SK-N-SH (cell line): ENCODE data around the gene TPP1. TPM values are rescaled to one million over a fixed set of nuclear protein-coding genes. Genes with fewer than 3 reads are reported as not detected.

Source experiments
- CTCF ChIA-PET: fragments of 300-600, 350-600 bp; formaldehyde crosslinking; extraction: SDS; loops from one replicate; lab custom pipeline; 2021; lab: Yijun Ruan, JAX
- POLR2A ChIA-PET: fragments of 350-600 bp; sonication (Branson Sonifier 250); formaldehyde crosslinking; extraction: SDS; loops from one replicate; lab custom pipeline; 2020; ENCODE audit warnings: antibody characterized with exemption, inconsistent platforms; lab: Yijun Ruan, JAX
- DNase-seq: peaks from one replicate; pipeline ENCODE4 v3.0.0; 2012
- H2AFZ ChIP-seq: fragments of 200-600 bp; sonication (generic); 2 replicates; pipeline ENCODE4 v1.8.1; 2016; ENCODE audit warnings: antibody characterized with exemption, mild to moderate bottlenecking, low read depth
- H3F3A ChIP-seq: fragments of 200-600 bp; sonication (generic); replicated peaks from 2 replicates; pipeline ENCODE3; 2016; ENCODE audit warnings: antibody characterized with exemption, mild to moderate bottlenecking; ENCODE audit not compliant: insufficient read depth
- H3K27ac ChIP-seq, 2 experiments: fragments of 200-500 bp in 1 of 2; fragments of 200-600 bp in 1 of 2; sonication (Bioruptor generic) in 1 of 2; sonication (generic), shearing (Covaris generic) in 1 of 2; 2 replicates each; pipeline versions ENCODE4 v1.5.1 to v1.6.1; 2014 to 2016; ENCODE audit warnings: low read depth in 2 of 2, inconsistent platforms in 1 of 2, low read length in 1 of 2, mild to moderate bottlenecking in 1 of 2, mixed read lengths in 1 of 2
- H3K27me3 ChIP-seq: fragments of 200-600 bp; sonication (generic), shearing (Covaris generic); 2 replicates; pipeline ENCODE4 v1.6.1; 2016; ENCODE audit warnings: mixed run types; ENCODE audit not compliant: insufficient read depth
- H3K36me3 ChIP-seq, 2 experiments: fragments of 200-500 bp in 1 of 2; fragments of 200-600 bp in 1 of 2; sonication (Bioruptor generic) in 1 of 2; sonication (generic) in 1 of 2; replicated peaks in 1 of 2; 2 replicates each; pipeline versions ENCODE3 to v1.5.1; 2014 to 2016; ENCODE audit warnings: low read length in 1 of 2, mild to moderate bottlenecking in 1 of 2; ENCODE audit not compliant: insufficient read depth in 2 of 2, control insufficient read depth in 1 of 2
- H3K4me1 ChIP-seq, 2 experiments: fragments of 200-500 bp in 1 of 2; fragments of 200-600 bp in 1 of 2; sonication (Bioruptor generic) in 1 of 2; sonication (generic), shearing (Covaris generic) in 1 of 2; 2 replicates each; pipeline versions ENCODE4 v1.5.1 to v1.6.1; 2014 to 2016; ENCODE audit warnings: low read depth in 1 of 2, low read length in 1 of 2, mixed run types in 1 of 2; ENCODE audit not compliant: insufficient read depth in 2 of 2, control insufficient read depth in 1 of 2
- H3K4me2 ChIP-seq: fragments of 200-600 bp; sonication (generic), shearing (Covaris generic); 2 replicates; pipeline ENCODE4 v1.6.1; 2017; ENCODE audit warnings: mixed run types
- H3K4me3 ChIP-seq, 2 experiments: fragments of 200-500 bp in 1 of 2; fragments of 200-600 bp in 1 of 2; sonication (Bioruptor generic) in 1 of 2; sonication (generic), shearing (Covaris generic) in 1 of 2; 2 replicates each; pipeline versions ENCODE4 v1.5.1 to v1.8.1; 2014 to 2016; ENCODE audit warnings: low read depth in 2 of 2, inconsistent platforms in 1 of 2, low read length in 1 of 2, mild to moderate bottlenecking in 1 of 2, mixed read lengths in 1 of 2, moderate library complexity in 1 of 2
- H3K79me2 ChIP-seq: fragments of 200-600 bp; sonication (generic); 2 replicates; pipeline ENCODE4 v1.8.1; 2017; ENCODE audit warnings: mild to moderate bottlenecking; ENCODE audit not compliant: insufficient read depth
- H3K9ac ChIP-seq: fragments of 200-600 bp; sonication (generic); 2 replicates; pipeline ENCODE4 v1.6.1; 2017; ENCODE audit warnings: mixed run types
- H3K9me2 ChIP-seq: fragments of 200-600 bp; sonication (generic); 2 replicates; pipeline ENCODE4 v1.6.1; 2017; ENCODE audit warnings: mixed run types
- H3K9me3 ChIP-seq: fragments of 200-600 bp; sonication (generic); 2 replicates; pipeline ENCODE4 v1.6.1; 2017; ENCODE audit warnings: mixed run types, mild to moderate bottlenecking, moderate library complexity
- H4K20me1 ChIP-seq: fragments of 200-600 bp; sonication (generic); 2 replicates; pipeline ENCODE4 v1.6.1; 2017; ENCODE audit warnings: mild to moderate bottlenecking, mixed run types; ENCODE audit not compliant: insufficient read depth
- CHD2 ChIP-seq: fragments of 150-350 bp; IDR thresholded peaks from 2 replicates; pipeline ENCODE4 v1.6.1; 2018; ENCODE audit warnings: low read length; ENCODE audit not compliant: partially characterized antibody
- EP300 ChIP-seq, 2 experiments: IDR thresholded peaks; 2 replicates each; pipeline versions ENCODE4 v1.4.0 to v1.6.1; 2012; ENCODE audit warnings: borderline replicate concordance in 1 of 2, low read depth in 1 of 2, low read length in 1 of 2
- EZH2phosphoT487 ChIP-seq: fragments of 200-600 bp; sonication (generic); IDR thresholded peaks from 2 replicates; pipeline ENCODE4 v1.6.1; 2017; ENCODE audit warnings: low read depth, mixed run types, mild to moderate bottlenecking, antibody characterized with exemption, moderate library complexity, borderline replicate concordance
- FOXJ3 ChIP-seq: sonication (generic); formaldehyde crosslinking; IDR thresholded peaks from 2 replicates; pipeline ENCODE4 v1.5.1; 2020; ENCODE audit warnings: mild to moderate bottlenecking, missing genetic modification reagents
- GATA2 ChIP-seq: sonication (generic); formaldehyde crosslinking; IDR thresholded peaks from 2 replicates; pipeline ENCODE4 v1.5.0; 2020; ENCODE audit warnings: mild to moderate bottlenecking, missing genetic modification reagents
- POLR2AphosphoS5 ChIP-seq: IDR thresholded peaks from 2 replicates; pipeline ENCODE4 v1.6.1; 2012; ENCODE audit warnings: low read depth, low read length
- RAD21 ChIP-seq: IDR thresholded peaks from 2 replicates; pipeline ENCODE4 v1.6.1; 2012; ENCODE audit warnings: mild to moderate bottlenecking, low read length
- RCOR1 ChIP-seq: fragments of 150-350 bp; IDR thresholded peaks from 2 replicates; pipeline ENCODE4 v1.6.1; 2017; ENCODE audit warnings: antibody characterized with exemption, low read length
- RFX5 ChIP-seq: IDR thresholded peaks from 2 replicates; pipeline ENCODE4 v1.6.1; 2012; ENCODE audit warnings: mild to moderate bottlenecking, improper control_type of control experiment, low read length
- TCF12 ChIP-seq: IDR thresholded peaks from 2 replicates; pipeline ENCODE4 v1.4.0; 2012
- TEAD4 ChIP-seq: IDR thresholded peaks from 2 replicates; pipeline ENCODE4 v1.4.0; 2012; ENCODE audit warnings: mild to moderate bottlenecking, borderline replicate concordance; ENCODE audit not compliant: insufficient read depth
- WGBS: methylation state at CpG from one replicate; pipeline ENCODE4 v1.1.6; 2017; ENCODE audit warnings: low lambda C conversion rate; 5-methylcytosine and 5-hydroxymethylcytosine counted together
- polyA plus RNA-seq, 3 experiments: library from polyadenylated mRNA; depleted of rRNA; stranded (reverse); fragments of >200 nt; gene quantifications; 2 replicates each; pipeline ENCODE4 v1.2.3, GENCODE V29; 2012
- TF ChIP-seq, protein P1 (sequence below): IDR thresholded peaks from 2 replicates; pipeline ENCODE4; 2012
- TF ChIP-seq, protein P2 (sequence below): IDR thresholded peaks from 2 replicates; pipeline ENCODE4 v1.6.1; 2012; ENCODE audit warnings: mild to moderate bottlenecking, low read depth, low read length, moderate library complexity

TPP1 gene
- polyA plus RNA-seq, 1 of the 3 experiments (the other 2 are of a cell fraction): 105 TPM

DNA sequence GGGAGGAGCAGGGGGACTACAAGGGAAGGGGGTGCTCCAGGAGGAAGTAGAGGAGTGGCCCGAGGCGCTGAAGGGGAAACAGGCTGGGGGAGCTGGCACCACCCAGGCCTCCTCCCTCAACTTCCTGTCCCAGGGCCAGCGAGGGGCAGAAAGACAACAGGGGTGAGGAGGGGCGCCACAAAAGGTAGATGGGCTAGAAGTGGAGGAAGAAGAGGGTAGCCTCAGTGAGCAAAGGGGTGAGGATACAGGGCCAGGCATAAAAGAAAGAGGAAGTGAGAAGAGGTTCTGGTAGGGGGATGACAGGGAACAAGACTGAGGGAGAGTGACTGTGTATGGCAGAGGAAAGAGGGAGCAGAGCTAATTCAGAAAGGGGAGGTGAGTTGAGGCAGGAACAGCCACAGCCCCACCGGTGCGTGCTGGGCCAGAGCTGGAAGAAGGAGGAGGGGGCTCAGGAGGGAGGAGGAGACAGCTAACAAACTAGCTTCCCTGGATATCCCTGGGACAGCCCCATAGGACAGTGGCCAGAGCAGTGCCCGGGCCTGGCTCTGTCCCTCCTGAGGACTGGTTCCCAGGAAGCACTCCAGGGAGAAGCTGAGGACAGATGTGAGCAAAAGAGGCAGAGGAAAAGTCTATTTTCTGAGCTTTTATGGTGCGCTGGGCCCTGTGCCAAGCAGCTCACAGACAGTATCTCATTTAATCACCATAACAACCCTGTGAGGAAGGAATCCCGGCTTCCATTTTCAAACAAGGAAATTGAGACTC is 27.9 kb upstream of the TPP1 start:
- H3K79me2 ChIP-seq: no peaks in the 10 kb centered on the region
- H3K4me3 ChIP-seq: peak overlapping the region in 1 of 2 experiments; percentile 26; a peak in 1 of 4 replicates
- H3K9me2 ChIP-seq: no peaks in the 10 kb centered on the region
- no peaks in the 10 kb centered on the region for H3F3A ChIP-seq
- no peaks in the 10 kb centered on the region for H3K27me3 ChIP-seq
- POLR2A ChIA-PET: interaction anchor here (0.6 to 2.8 kb wide), 9 partner anchors 9 to 228 kb away, joined by 3 to 29 read pairs (median 6); partner anchors contain the start of genes APBB1, DCHS1, MRPL17 and TAF10
- H3K9me3 ChIP-seq: no peaks in the 10 kb centered on the region
- DNase-seq: peak; percentile 73
- 42% methylated on average over 9 of the region's 9 CpGs for WGBS
- TF ChIP-seq RAD21: no peak
- TF ChIP-seq, protein P1, sequence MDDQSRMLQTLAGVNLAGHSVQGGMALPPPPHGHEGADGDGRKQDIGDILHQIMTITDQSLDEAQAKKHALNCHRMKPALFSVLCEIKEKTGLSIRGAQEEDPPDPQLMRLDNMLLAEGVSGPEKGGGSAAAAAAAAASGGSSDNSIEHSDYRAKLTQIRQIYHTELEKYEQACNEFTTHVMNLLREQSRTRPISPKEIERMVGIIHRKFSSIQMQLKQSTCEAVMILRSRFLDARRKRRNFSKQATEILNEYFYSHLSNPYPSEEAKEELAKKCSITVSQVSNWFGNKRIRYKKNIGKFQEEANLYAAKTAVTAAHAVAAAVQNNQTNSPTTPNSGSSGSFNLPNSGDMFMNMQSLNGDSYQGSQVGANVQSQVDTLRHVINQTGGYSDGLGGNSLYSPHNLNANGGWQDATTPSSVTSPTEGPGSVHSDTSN: no peak
- peak; percentile 5; the same call in 1 of the 2 replicates for TF ChIP-seq GATA2 (CRISPR knock-in tag)
- TF ChIP-seq TEAD4: no peak
- 0 out of 2 replicates have a peak, but pooled peaks have one; percentile 13 for TF ChIP-seq RCOR1
- TF ChIP-seq RFX5: 0 out of 2 replicates have a peak, but pooled peaks have one; percentile 33
- 0 out of 2 replicates have a peak, but pooled peaks have one; percentile 27 for TF ChIP-seq FOXJ3 (CRISPR knock-in tag)
- peak overlapping the region; percentile 13 to 98; a peak in 3 of 4 replicates for H3K27ac ChIP-seq
- no peaks in the 10 kb centered on the region for H3K36me3 ChIP-seq
- H2AFZ ChIP-seq: peak overlapping the region; percentile 78; the same call in 1 of the 2 replicates
- H4K20me1 ChIP-seq: no peaks in the 10 kb centered on the region
- H3K4me2 ChIP-seq: peak overlapping the region; percentile 52; the same call in 1 of the 2 replicates
- H3K4me1 ChIP-seq: peaks cover 6 to 40% of the 10 kb centered on the region in 2 experiments; a peak in 2 of 4 replicates
- no peak overlapping the region for H3K9ac ChIP-seq
- CTCF ChIA-PET: interaction anchor here (0.7 to 3.6 kb wide), 9 partner anchors 9 to 269 kb away, joined by 3 to 13 read pairs (median 6); partner anchors contain the start of genes DCHS1, MRPL17 and TAF10

DNA sequence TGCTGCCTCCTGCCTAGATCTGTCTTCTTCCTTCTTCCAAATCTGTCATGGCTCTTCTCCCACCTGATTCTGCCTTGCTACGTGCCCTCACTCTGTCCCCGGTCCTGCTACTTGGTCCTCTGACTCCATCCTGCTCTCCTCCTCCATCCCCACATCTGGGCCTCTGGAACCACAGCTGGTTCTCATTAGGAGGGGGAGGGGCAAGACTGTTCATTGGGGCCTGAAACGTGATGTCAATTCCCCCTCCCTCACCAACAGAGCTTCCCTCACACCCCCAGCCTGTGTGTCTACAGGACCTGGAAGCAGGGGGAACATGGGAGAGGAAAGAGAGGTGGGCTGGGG is 27.3 kb upstream of the TPP1 start:
- TF ChIP-seq GATA2 (CRISPR knock-in tag): no peak
- TF ChIP-seq CHD2: peak; percentile 91
- TF ChIP-seq, protein P2, sequence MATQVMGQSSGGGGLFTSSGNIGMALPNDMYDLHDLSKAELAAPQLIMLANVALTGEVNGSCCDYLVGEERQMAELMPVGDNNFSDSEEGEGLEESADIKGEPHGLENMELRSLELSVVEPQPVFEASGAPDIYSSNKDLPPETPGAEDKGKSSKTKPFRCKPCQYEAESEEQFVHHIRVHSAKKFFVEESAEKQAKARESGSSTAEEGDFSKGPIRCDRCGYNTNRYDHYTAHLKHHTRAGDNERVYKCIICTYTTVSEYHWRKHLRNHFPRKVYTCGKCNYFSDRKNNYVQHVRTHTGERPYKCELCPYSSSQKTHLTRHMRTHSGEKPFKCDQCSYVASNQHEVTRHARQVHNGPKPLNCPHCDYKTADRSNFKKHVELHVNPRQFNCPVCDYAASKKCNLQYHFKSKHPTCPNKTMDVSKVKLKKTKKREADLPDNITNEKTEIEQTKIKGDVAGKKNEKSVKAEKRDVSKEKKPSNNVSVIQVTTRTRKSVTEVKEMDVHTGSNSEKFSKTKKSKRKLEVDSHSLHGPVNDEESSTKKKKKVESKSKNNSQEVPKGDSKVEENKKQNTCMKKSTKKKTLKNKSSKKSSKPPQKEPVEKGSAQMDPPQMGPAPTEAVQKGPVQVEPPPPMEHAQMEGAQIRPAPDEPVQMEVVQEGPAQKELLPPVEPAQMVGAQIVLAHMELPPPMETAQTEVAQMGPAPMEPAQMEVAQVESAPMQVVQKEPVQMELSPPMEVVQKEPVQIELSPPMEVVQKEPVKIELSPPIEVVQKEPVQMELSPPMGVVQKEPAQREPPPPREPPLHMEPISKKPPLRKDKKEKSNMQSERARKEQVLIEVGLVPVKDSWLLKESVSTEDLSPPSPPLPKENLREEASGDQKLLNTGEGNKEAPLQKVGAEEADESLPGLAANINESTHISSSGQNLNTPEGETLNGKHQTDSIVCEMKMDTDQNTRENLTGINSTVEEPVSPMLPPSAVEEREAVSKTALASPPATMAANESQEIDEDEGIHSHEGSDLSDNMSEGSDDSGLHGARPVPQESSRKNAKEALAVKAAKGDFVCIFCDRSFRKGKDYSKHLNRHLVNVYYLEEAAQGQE: 0 out of 2 replicates have a peak, but pooled peaks have one; percentile 20
- TF ChIP-seq POLR2AphosphoS5: peak; percentile 56; the same call in 1 of the 2 replicates
- peak; percentile 72; the same call in 1 of the 2 replicates for TF ChIP-seq RCOR1
- TF ChIP-seq EZH2phosphoT487: no peak
- peak; percentile 87 for TF ChIP-seq TCF12
- peak; percentile 87 for TF ChIP-seq FOXJ3 (CRISPR knock-in tag)
- peak in 1 of 2 experiments; percentile 49; a peak in 2 of 4 replicates for TF ChIP-seq EP300 (IDR thresholded peaks at IDR 0.05; ENCODE audit: borderline replicate concordance in 1 of 2, low read depth in 1 of 2, low read length in 1 of 2)
- POLR2A ChIA-PET: interaction anchor here (0.6 to 2.8 kb wide), 9 partner anchors 9 to 228 kb away, joined by 3 to 29 read pairs (median 6); partner anchors contain the start of genes APBB1, DCHS1, MRPL17 and TAF10
- H3K4me2 ChIP-seq: peak overlapping the region; percentile 52; the same call in 1 of the 2 replicates
- H3K27me3 ChIP-seq: no peaks in the 10 kb centered on the region
- no peaks in the 10 kb centered on the region for H4K20me1 ChIP-seq
- H3K79me2 ChIP-seq: no peaks in the 10 kb centered on the region
- peak; percentile 88 for DNase-seq
- no peaks in the 10 kb centered on the region for H3K9me3 ChIP-seq
- no peak overlapping the region for H3K9ac ChIP-seq
- no peaks in the 10 kb centered on the region for H3F3A ChIP-seq
- CTCF ChIA-PET: interaction anchor here (0.6 to 2.2 kb wide), 7 partner anchors 8 to 268 kb away, joined by 3 to 10 read pairs (median 6); partner anchors contain the start of genes DCHS1, MRPL17 and TAF10
- WGBS: 42% methylated on average over 3 of the region's 3 CpGs
- H3K4me1 ChIP-seq: peaks cover 6 to 40% of the 10 kb centered on the region in 2 experiments; a peak in 2 of 4 replicates
- peak overlapping the region; percentile 78; the same call in 1 of the 2 replicates for H2AFZ ChIP-seq
- H3K4me3 ChIP-seq: peak overlapping the region in 1 of 2 experiments; percentile 12; a peak in 1 of 4 replicates
- peak overlapping the region in 1 of 2 experiments; percentile 98; a peak in 2 of 4 replicates for H3K27ac ChIP-seq
- no peaks in the 10 kb centered on the region for H3K36me3 ChIP-seq
- H3K9me2 ChIP-seq: no peaks in the 10 kb centered on the region
